ENCODE measurements around the gene ABCD3.
A peak's percentile ranks its signal among the peaks of the same experiment; 100 is the strongest.

Gene ABCD3

GRCh38 chr1:94411237-94411636 is 7.0 kb upstream of the ABCD3 start:
- no peak for DNase-seq (ENCODE audit: low spot score)

GRCh38 chr1:94413311-94413710 is 4.9 kb upstream of the ABCD3 start:
- DNase-seq (ENCODE audit: low spot score), result no peak
- no peak for TF ChIP-seq CTCF (IDR thresholded peaks at IDR 0.05; ENCODE audit: borderline replicate concordance, control extremely low read depth, extremely low read depth, insufficient read depth, missing control alignments)
- in situ Hi-C loops (cut with MboI; ENCODE audit: low sequenced_read_pairs, unreplicated experiment), result no loop called here

More at GRCh38 chr1:94411237-94411636, 7.0 kb upstream of the ABCD3 start:
- in situ Hi-C loops (cut with MboI; ENCODE audit: low sequenced_read_pairs, unreplicated experiment), result no loop called here
- no peak for TF ChIP-seq CTCF (IDR thresholded peaks at IDR 0.05; ENCODE audit: borderline replicate concordance, control extremely low read depth, extremely low read depth, insufficient read depth, missing control alignments)

- in situ Hi-C loops (cut with MboI; ENCODE audit: low sequenced_read_pairs, unreplicated experiment), result no loop called here
- no peak for TF ChIP-seq CTCF (IDR thresholded peaks at IDR 0.05; ENCODE audit: borderline replicate concordance, control extremely low read depth, extremely low read depth, insufficient read depth, missing control alignments)
- DNase-seq (ENCODE audit: low spot score), result no peak
These were observed 1.1 kb upstream of the ABCD3 start for GRCh38 chr1:94416901-94417727.

GRCh38 chr1:94417728-94417977 is 536 bp upstream of the ABCD3 start:
- TF ChIP-seq CTCF (IDR thresholded peaks at IDR 0.05; ENCODE audit: borderline replicate concordance, control extremely low read depth, extremely low read depth, insufficient read depth, missing control alignments), result no peak
- no peak for DNase-seq (ENCODE audit: low spot score)
- in situ Hi-C loops (cut with MboI; ENCODE audit: low sequenced_read_pairs, unreplicated experiment), result no loop called here

- TF ChIP-seq CTCF (IDR thresholded peaks at IDR 0.05; ENCODE audit: borderline replicate concordance, control extremely low read depth, extremely low read depth, insufficient read depth, missing control alignments), result no peak
- peak; percentile 8 for DNase-seq (ENCODE audit: low spot score)
- in situ Hi-C loops (cut with MboI; ENCODE audit: low sequenced_read_pairs, unreplicated experiment), result no loop called here
These were observed 771 bp downstream of the ABCD3 start for GRCh38 chr1:94418664-94419655.

- in situ Hi-C loops (cut with MboI; ENCODE audit: low sequenced_read_pairs, unreplicated experiment), result no loop called here
- no peak for DNase-seq (ENCODE audit: low spot score)
- no peak for TF ChIP-seq CTCF (IDR thresholded peaks at IDR 0.05; ENCODE audit: borderline replicate concordance, control extremely low read depth, extremely low read depth, insufficient read depth, missing control alignments)
These were observed 4.1 kb downstream of the ABCD3 start for GRCh38 chr1:94422115-94422820.
